GM12865 (cell line): ENCODE data around the gene KNCN.

Source experiments
- DNase-seq: peaks from one replicate; pipeline ENCODE4 v3.0.0; 2010; ENCODE audit warnings: low read depth
- H3K4me3 ChIP-seq: 2 replicates; pipeline ENCODE4 v1.5.1; 2011; ENCODE audit warnings: mild to moderate bottlenecking, low read depth, low read length, control low read depth
- CTCF ChIP-seq: IDR thresholded peaks from 2 replicates; pipeline ENCODE4 v1.5.1; 2011; ENCODE audit warnings: low read length, control low read depth, low read depth, inconsistent platforms; ENCODE audit not compliant: insufficient read depth; ENCODE audit errors: missing control alignments

KNCN gene

GRCh38 chr1:46558966-46559365 lies 7.5 kb upstream of the KNCN start:
- TF ChIP-seq CTCF = no peak
- no peak for DNase-seq
- H3K4me3 ChIP-seq = no peak overlapping the region

GRCh38 chr1:46558141-46558963 lies 6.9 kb upstream of the KNCN start:
- TF ChIP-seq CTCF = no peak
- no peak overlapping the region for H3K4me3 ChIP-seq
- no peak for DNase-seq

GRCh38 chr1:46557403-46557802 lies 6.0 kb upstream of the KNCN start:
- no peak overlapping the region for H3K4me3 ChIP-seq
- TF ChIP-seq CTCF = no peak
- DNase-seq = no peak

- no peak for DNase-seq
- no peak for TF ChIP-seq CTCF
- no peak overlapping the region for H3K4me3 ChIP-seq
These were observed 5.4 kb upstream of the KNCN start for GRCh38 chr1:46556822-46557221.

DNA sequence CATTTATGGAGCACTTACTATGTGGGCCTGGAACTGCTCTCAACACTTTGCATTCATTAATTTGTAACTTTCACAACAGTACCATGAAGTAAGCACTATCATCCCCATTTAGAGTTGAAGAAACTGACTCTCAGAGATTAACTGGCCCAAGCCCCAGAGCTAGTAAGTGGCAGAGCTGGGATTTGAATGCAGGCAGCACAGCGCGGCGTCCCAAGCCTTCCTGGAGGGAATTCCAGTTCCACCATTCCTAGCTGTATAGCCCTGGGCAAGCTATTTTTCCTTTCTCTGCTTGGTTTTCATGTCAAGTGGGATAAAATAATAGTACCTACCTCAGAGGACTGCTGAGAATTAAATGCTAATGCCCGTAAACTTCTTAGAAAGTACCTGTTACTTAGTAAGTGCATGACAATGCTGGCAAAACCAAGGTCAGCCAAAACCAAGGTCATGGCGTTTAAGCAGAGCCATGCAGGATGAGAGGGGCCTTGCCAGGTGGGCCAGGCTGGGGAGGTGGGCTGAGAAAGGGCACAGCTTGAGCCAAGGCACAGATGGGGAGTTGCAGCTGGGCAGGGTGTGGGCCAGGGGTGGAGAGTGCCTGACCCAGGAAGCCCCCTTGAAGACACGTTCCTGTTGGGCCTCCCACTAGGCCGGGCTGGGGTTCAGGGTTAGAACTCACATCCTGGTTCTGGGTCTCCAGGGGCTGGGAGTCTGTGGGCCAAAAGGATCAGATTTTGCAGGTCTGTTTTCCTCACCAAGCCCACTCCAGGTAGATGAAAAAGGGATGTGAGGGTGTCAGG lies 4.6 kb upstream of the KNCN start:
- TF ChIP-seq CTCF = no peak
- H3K4me3 ChIP-seq = no peak overlapping the region
- no peak for DNase-seq

GRCh38 chr1:46554597-46555381 lies 3.3 kb upstream of the KNCN start:
- TF ChIP-seq CTCF = no peak
- no peak for DNase-seq
- H3K4me3 ChIP-seq = no peak overlapping the region
